ENCODE results near the gene EYA3. TPM values are rescaled to one million over a fixed set of nuclear protein-coding genes. Genes with fewer than 3 reads are reported as not detected.

EYA3 gene
- total and polyA plus RNA-seq, 11 donors, result 5.8 to 23.3 (median 17.4) TPM

GRCh38 chr1:28066393-28067154 lies 21.8 kb downstream of the EYA3 start:
- 55 to 68% (median 63%) methylated on average over 3 of the region's 3 CpGs for WGBS, 4 donors
- intact Hi-C loops (cut with DNase I), result no loop called here
- Histone ChIP-seq H3K36me3 (peaks cover 0 to 10% (median 6%) of the 10 kb centered on the region in 9 donors), H3K9me3 (no peaks in the 10 kb centered on the region), H3K27ac (no peak overlapping the region), H3K4me3 (no peak overlapping the region), H3K4me1 (peaks cover 0 to 39% (median 5%) of the 10 kb centered on the region in 12 donors), H3K27me3 (no peaks in the 10 kb centered on the region)
- no peak for TF ChIP-seq CTCF (IDR thresholded peaks at IDR 0.05)
- DNase-seq, result no peak
- ATAC-seq, result no peak

GRCh38 chr1:28064064-28064463 lies 24.3 kb downstream of the EYA3 start:
- TF ChIP-seq CTCF (IDR thresholded peaks at IDR 0.05), result no peak
- no peak for TF ChIP-seq POLR2A (IDR thresholded peaks at IDR 0.05)
- Histone ChIP-seq H3K4me1 (peaks cover 0 to 39% (median 7%) of the 10 kb centered on the region in 12 donors), H3K27ac (no peak overlapping the region), H3K9me3 (no peaks in the 10 kb centered on the region), H3K36me3 (peaks cover 0 to 10% (median 6%) of the 10 kb centered on the region in 9 donors), H3K27me3 (no peaks in the 10 kb centered on the region), H3K4me3 (no peak overlapping the region)
- ATAC-seq (no peak), DNase-seq (no peak)
- intact Hi-C loops (cut with DNase I), result no loop called here
- 78 to 82% (median 81%) methylated on average over 5 of the region's 5 CpGs for WGBS, 4 donors

- 78 to 90% (median 79%) methylated on average over 7 of the region's 7 CpGs for WGBS, 4 donors
- ATAC-seq (no peak), DNase-seq (peak in 1 of 5 donors; percentile 37)
- Histone ChIP-seq H3K4me1 (peaks cover 0 to 47% (median 9%) of the 10 kb centered on the region in 12 donors), H3K9me3 (no peaks in the 10 kb centered on the region), H3K4me3 (no peak overlapping the region), H3K27me3 (no peaks in the 10 kb centered on the region), H3K27ac (peak overlapping the region in 1 of 12 donors; percentile 21), H3K36me3 (peaks cover 0 to 10% (median 6%) of the 10 kb centered on the region in 9 donors)
- intact Hi-C loops (cut with DNase I), result no loop called here
- TF ChIP-seq CTCF (IDR thresholded peaks at IDR 0.05) (no peak), POLR2A (IDR thresholded peaks at IDR 0.05) (no peak)
Measured at GRCh38 chr1:28062806-28063205, 25.6 kb downstream of the EYA3 start.

GRCh38 chr1:28058971-28059878 lies 29.2 kb downstream of the EYA3 start:
- H3K9me3 ChIP-seq, result no peaks in the 10 kb centered on the region
- no peak for DNase-seq
- intact Hi-C loops (cut with DNase I), result no loop called here
- no peak overlapping the region for H3K27ac ChIP-seq
- no peak for ATAC-seq
- peaks cover 0 to 21% (median 4%) of the 10 kb centered on the region in 9 donors for H3K36me3 ChIP-seq
- peaks cover 0 to 47% (median 4%) of the 10 kb centered on the region in 12 donors for H3K4me1 ChIP-seq
- TF ChIP-seq POLR2A (IDR thresholded peaks at IDR 0.05) (no peak), CTCF (IDR thresholded peaks at IDR 0.05) (no peak)
- 92 to 93% (median 92%) methylated on average over 8 of the region's 8 CpGs for WGBS, 4 donors
- no peaks in the 10 kb centered on the region for H3K27me3 ChIP-seq
- H3K4me3 ChIP-seq, result no peak overlapping the region
